HG03159 (cell line): ENCODE measurements around the gene ALX3.
A peak's percentile ranks its signal among the peaks of the same experiment; 100 is the strongest.

Experiments
- ATAC-seq: cut with Tn5 transposase; IDR thresholded peaks from one replicate; pipeline ENCODE4 v1.9.1; 2021; ENCODE audit warnings: mild to moderate bottlenecking, moderate library complexity; ENCODE audit not compliant: unreplicated experiment

The ALX3 gene

DNA sequence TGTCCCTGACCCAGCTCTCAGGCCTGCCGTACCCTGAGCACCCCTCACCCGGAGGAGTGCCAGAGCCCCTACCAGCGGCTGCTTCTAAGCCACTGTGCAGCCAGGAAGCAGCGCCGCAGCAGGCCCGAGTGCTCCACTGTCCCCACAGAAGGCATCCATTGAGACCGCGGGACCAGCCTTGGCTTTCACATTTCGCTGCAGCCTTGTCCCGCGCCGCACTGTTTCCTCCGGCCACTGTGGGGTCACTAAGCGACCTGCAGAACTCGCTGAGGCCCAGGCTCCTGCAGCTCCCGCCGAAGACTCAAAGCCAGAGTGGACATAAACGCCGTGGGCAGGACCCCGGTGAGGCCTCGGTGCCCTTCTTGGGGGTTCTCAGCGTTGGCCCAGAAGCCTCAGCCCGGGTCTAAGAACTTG, 3.0 kb downstream of the ALX3 start:
- no peak for ATAC-seq

DNA sequence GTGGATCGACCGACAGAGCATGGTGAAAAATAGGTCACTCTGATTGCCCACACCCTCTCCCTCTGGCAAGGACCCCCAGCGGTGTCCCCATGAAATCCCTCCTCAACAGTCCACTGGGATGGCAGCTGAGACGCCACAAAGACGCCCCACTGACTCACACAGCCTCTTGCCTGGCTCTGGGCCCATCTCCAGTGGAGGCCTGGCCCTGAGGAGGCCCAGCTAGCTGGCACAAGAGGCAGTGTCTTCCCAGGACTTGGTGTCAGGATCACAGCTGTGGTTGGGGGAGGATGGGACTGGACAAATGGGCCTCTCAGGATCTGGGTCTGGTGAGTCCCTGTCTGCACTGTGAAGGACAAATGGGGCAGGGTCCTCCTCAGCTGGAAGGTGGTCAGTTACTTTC, 4.6 kb downstream of the ALX3 start:
- ATAC-seq = no peak

- ATAC-seq = no peak
Observed at GRCh38 chr1:110064576-110065337, 5.7 kb downstream of the ALX3 start.

- no peak for ATAC-seq
Observed at GRCh38 chr1:110063781-110064180, 6.7 kb downstream of the ALX3 start.

DNA sequence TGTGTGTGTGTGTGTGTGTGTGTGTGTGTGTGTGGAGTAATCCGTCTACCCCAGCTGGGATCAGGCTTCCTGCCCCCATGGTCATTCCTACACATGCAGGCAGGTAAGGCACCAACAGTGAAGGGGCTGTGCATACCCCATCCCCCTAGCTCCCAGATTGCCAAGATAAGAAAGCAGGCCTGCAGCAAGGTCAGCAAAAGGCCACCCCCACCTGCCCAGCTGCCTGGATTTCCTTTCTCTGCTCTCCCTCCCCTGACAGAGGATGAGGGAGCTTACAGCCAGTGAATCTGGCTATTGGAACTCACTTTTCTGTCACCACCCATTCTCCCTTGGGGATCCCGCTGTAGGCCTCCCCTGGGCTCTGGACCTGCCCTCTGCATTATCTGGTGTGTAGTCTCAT, 7.9 kb downstream of the ALX3 start:
- ATAC-seq = no peak

DNA sequence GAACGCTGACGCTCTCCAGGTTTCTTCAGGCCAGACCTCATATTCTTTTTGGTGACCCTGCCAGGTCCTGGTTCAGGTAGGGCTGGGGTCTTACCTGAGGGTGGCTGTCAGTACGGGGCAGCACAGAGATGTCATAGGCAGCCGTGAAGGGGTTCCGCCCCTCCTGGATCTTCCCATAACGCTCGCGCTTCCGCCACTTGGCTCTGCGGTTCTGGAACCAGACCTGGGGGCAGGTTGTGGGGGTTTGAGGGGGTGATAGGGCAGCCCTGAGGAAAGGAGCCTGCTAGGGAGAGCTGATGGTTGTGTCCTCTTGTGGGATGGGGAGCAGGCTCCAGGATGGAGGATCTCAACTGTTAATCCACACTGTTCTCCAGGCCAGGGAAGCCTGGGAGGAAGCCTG, 9.1 kb downstream of the ALX3 start:
- ATAC-seq = no peak

- ATAC-seq = no peak
Observed at GRCh38 chr1:110060662-110061060, 9.8 kb downstream of the ALX3 start.

DNA sequence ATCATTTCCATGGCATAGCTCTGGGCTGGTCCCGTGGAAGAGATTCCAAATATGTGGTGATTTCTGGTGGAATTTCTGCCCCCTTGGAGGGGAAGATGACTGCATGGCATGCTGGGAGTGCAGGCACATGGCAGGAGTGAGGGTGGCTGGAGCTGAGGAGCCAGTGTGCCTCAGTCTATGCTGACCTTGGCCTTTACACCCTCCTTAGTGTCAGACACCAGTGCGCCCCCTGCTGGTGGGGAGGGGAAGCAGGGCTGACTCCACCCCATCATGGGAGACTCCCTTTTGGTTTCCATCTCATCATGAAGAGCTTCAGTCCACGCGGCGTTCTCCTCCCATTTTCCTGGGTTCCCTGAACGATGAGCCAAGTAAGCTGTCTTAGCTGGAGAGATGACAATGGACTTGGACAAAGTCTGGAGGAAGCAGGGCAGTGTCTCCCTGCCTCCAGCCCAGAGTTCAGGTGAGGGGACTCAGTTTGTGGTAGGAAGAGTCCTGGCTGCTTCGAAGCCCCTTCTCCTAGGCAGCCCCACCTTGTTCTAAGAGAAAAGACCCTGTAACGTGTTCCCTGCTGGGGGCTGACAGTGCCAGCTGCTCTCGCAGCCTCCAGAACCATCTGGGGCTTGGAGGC, 10.3 kb downstream of the ALX3 start:
- peak; percentile 61 for ATAC-seq

- ATAC-seq = no peak
Observed at GRCh38 chr1:110059133-110059863, 11.2 kb downstream of the ALX3 start.

DNA sequence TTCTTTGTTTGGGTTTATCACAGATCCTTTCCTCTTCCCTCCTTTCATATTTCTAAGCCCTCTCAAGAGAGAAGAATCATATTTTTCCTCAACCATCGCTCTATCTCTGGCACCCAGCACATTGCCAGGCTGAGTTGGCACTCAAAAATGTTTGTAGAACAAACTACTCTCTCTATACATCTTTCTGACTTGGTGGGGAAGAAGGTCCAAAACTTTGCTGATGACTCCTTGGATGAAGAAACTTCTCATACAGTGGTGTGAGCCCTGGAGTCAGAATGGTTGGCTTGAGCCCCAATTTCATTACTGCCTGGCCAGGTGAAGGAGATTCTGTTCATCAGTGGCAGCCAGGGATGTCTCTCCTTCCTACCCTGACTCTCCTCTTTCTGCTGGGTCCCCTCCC, 11.9 kb downstream of the ALX3 start:
- ATAC-seq = no peak

DNA sequence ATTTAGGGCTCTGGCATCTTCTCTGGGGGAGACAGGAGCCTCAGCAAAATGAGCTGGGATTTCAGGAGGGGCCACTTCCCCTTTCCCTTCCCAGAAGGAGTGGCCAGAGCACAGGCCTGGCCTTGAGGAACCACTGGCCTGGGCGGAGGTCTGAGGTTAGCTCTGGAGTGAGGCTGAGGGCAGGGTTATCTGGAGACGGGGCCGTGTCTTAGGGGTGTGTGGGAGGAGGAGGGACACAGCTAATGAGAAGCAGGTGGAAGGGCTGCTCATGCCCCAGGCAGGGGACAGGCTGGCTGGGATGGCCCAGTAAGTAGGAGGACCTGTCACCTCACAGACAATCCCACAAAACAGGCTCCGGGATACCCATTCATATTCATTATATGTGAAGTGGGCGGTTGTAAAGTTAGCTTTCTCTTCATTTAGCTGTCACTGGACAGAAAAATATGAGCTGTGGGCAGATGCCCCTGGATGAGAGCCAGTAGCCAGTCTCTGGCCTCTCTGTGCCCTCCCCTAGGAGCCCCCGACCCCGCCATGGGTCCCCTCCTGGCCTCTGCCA, 12.4 kb downstream of the ALX3 start:
- ATAC-seq = no peak

GRCh38 chr1:110056776-110057175, 13.7 kb downstream of the ALX3 start:
- ATAC-seq = no peak

- no peak for ATAC-seq
Observed at GRCh38 chr1:110056285-110056683, 14.2 kb downstream of the ALX3 start.

GRCh38 chr1:110055493-110056284, 14.8 kb downstream of the ALX3 start:
- no peak for ATAC-seq

DNA sequence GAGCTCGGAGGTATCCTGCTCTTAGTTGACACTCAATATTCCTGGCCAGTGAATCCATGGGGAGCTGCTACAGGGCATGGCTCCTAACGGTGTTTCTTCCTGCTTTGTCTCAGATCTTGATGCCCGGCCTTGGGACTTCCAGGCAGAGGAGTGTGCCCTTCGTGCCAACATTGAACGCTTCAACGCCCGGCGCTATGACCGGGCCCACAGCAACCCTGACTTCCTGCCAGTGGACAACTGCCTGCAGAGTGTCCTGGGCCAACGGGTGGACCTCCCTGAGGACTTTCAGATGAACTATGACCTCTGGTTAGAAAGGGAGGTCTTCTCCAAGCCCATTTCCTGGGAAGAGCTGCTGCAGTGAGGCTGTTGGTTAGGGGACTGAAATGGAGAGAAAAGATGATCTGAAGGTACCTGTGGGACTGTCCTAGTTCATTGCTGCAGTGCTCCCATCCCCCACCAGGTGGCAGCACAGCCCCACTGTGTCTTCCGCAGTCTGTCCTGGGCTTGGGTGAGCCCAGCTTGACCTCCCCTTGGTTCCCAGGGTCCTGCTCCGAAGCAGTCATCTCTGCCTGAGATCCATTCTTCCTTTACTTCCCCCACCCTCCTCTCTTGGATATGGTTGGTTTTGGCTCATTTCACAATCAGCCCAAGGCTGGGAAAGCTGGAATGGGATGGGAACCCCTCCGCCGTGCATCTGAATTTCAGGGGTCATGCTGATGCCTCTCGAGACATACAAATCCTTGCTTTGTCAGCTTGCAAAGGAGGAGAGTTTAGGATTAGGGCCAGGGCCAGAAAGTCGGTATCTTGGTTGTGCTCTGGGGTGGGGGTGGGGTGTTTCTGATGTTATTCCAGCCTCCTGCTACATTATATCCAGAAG, 16.7 kb downstream of the ALX3 start:
- no peak for ATAC-seq

GRCh38 chr1:110051262-110051648, 19.2 kb downstream of the ALX3 start:
- no peak for ATAC-seq

DNA sequence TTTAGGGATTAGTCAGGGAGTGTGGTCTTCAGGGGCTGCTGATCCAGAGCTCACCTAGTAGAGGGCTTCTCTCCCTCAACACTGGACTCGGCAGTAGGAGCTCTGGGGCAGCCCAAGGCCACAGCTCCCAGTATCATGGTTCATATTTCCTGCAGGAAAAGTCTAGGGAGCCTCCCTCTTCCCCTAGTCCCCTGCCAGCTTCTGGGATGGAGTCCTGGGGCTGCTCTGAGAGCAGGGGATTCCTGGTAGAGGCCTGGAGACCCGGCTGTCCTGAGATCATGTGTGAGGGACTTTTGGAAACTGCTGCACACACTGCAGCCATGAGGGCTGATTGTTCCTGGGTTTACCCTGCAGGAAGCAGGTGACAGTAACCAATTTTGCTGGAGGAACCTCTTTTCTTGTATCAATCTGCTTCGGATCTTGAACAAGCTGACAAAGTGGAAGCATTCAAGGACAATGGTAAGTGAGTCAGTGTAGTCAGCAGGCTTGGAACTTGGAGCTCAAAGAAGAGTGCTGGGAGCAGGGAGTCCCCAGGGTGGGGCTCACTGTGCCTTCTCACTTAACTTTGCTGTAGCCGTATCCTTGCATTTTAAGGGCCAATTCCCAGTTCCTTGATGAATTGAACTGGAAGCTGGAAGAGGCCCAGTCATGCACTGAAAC, 19.7 kb downstream of the ALX3 start:
- no peak for ATAC-seq

DNA sequence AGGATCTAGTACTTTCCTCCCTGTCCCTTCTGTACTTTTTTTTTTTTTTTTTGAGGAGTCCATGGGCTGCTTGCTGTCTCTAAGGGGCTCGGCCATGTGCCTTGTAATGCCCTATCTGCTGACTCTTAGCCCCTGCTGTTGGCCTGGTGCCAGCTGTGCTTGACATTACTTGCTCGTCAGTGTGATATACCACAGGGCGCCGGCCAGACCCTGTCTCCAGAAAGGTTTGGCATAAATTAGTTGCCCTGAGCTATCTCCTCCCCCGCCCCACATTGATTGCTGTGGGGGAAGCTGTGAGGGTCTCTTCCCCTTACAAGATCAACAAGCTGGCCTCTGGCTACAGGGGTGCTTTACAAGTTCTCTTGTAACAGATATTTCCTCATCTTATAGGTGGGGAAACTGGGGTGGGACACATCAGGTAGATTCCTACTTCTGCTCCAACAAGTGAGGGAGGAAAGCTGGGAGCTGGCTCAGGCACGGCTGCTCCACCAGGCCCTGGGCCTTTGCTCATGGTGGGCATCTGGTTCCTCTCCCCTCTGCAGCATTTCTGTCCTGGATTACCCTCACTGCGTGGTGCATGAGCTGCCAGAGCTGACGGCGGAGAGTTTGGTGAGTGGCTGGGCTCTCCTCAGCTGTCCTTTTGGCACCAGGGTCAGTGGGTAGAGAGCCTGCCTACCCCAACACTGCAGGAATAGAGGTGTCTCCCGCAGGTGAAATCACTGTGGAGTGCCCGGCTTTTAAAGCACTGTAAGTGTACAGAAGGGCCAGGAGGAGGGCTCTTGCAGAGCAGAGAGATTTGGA, 20.5 kb downstream of the ALX3 start:
- ATAC-seq = no peak
